ENCODE results near the gene MYBBP1A.

DNA sequence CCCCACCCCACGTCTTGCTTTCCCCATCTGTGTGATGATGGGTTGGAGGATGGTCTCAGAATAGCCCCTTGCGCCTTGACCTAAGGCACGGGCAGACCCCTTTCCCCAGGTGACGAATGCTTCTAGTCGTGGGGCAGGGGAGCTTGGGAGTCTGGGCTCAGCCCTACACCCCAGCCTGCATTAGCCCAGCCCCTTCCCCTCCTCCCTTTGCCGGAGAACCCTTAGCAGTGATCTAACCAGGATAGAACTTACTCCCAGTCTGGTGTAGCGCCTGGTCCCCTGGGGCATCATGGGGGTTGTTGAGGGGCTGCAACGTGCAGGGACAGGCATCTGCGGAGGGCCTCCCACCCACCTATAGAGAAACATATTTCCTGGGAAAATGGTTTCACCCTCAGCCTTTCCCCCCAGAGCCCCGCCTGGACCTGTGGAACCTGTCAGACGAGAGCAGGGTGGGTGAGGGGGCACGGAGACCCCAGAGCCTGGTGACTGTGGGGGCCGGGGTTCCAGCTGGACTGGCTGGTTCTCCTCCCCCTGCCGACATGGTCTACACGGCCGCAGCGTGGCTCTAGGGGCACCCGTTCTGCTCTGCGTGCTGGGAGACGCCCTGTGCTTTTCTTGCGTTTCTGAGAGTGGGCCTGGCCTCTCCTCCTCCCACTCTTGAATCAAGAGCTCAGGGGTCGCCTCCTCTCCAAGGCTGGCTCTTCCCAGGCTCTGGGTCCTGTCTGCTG is 33.9 kb upstream of the MYBBP1A start:
- TF ChIP-seq, protein P1, sequence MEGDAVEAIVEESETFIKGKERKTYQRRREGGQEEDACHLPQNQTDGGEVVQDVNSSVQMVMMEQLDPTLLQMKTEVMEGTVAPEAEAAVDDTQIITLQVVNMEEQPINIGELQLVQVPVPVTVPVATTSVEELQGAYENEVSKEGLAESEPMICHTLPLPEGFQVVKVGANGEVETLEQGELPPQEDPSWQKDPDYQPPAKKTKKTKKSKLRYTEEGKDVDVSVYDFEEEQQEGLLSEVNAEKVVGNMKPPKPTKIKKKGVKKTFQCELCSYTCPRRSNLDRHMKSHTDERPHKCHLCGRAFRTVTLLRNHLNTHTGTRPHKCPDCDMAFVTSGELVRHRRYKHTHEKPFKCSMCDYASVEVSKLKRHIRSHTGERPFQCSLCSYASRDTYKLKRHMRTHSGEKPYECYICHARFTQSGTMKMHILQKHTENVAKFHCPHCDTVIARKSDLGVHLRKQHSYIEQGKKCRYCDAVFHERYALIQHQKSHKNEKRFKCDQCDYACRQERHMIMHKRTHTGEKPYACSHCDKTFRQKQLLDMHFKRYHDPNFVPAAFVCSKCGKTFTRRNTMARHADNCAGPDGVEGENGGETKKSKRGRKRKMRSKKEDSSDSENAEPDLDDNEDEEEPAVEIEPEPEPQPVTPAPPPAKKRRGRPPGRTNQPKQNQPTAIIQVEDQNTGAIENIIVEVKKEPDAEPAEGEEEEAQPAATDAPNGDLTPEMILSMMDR (IDR thresholded peaks at IDR 0.05; ENCODE audit: low read depth, low read length): no peak
- no peak for TF ChIP-seq EZH2phosphoT487 (IDR thresholded peaks at IDR 0.05; ENCODE audit: low read depth)
